T-cell (primary cell): ENCODE data around the gene GALNT10. TPM values are rescaled to one million over a fixed set of nuclear protein-coding genes. Genes with fewer than 3 reads are reported as not detected.

Source experiments
- ATAC-seq, 4 experiments: fragments of 200-7000 bp in 3 of 4; fragments of 150-1000 bp in 1 of 4; cut with Tn5 transposase; replicated peaks in 1 of 4; 1 replicate in 3 of 4; 2 replicates in 1 of 4; pipeline ENCODE4 v1.10.0; 2021; ENCODE audit warnings: moderate library complexity in 3 of 4, mild to moderate bottlenecking in 2 of 4, moderate number of reproducible peaks in 1 of 4
- CTCF ChIA-PET, 2 donors: fragments of 300-600 bp; sonication (Branson Sonifier 250); formaldehyde crosslinking; loops; one replicate each; lab custom pipeline; 2022; ENCODE audit warnings: antibody characterized with exemption in 2 of 2; lab: Charles Lee
- POLR2A ChIA-PET, 2 donors: fragments of 300-600 bp; sonication (Branson Sonifier 250); formaldehyde crosslinking; loops; one replicate each; lab custom pipeline; 2022; ENCODE audit warnings: antibody characterized with exemption in 2 of 2; lab: Charles Lee
- DNase-seq, 35 experiments: peaks; one replicate each; pipeline versions ENCODE4 v3.0.0 to v3.0.0-alpha.2; 2013 to 2023
- H3K27ac ChIP-seq: one replicate; pipeline ENCODE4 v1.5.1; 2013; ENCODE audit warnings: low read length
- H3K27me3 ChIP-seq, 2 experiments: replicated peaks in 1 of 2; 1 replicate in 1 of 2; 2 replicates in 1 of 2; pipeline versions ENCODE4 v1.6.1 to v1.7.0; 2013; ENCODE audit warnings: low read length in 1 of 2, mixed read lengths in 1 of 2; ENCODE audit not compliant: control insufficient read depth in 2 of 2, insufficient read depth in 2 of 2; ENCODE audit errors: extremely low read depth in 1 of 2
- H3K36me3 ChIP-seq, 2 donors: 1 replicate in 1 of 2; 2 replicates in 1 of 2; pipeline versions ENCODE4 v1.6.1 to v1.7.0; 2013; ENCODE audit warnings: low read length in 1 of 2; ENCODE audit not compliant: control insufficient read depth in 2 of 2, insufficient read depth in 1 of 2; ENCODE audit errors: extremely low read depth in 1 of 2
- H3K4me1 ChIP-seq, 2 experiments: 1 replicate in 1 of 2; 2 replicates in 1 of 2; pipeline versions ENCODE4 v1.6.1 to v1.7.0; 2013; ENCODE audit warnings: low read length in 2 of 2, mixed read lengths in 1 of 2; ENCODE audit not compliant: insufficient read depth in 2 of 2, control insufficient read depth in 1 of 2; ENCODE audit errors: extremely low read depth in 1 of 2
- H3K4me3 ChIP-seq, 2 donors: 1 replicate in 1 of 2; 2 replicates in 1 of 2; pipeline versions ENCODE4 v1.5.1 to v1.7.0; 2013; ENCODE audit warnings: mild to moderate bottlenecking in 2 of 2, low read length in 1 of 2, moderate library complexity in 1 of 2; ENCODE audit not compliant: control insufficient read depth in 1 of 2; ENCODE audit errors: extremely low read depth in 1 of 2
- H3K9me3 ChIP-seq: 2 replicates; pipeline ENCODE4 v1.7.0; 2013
- H3K27ac Mint-ChIP-seq, 2 donors: one replicate each; pipeline ENCODE4 v1.8.0; 2020 to 2021; ENCODE audit warnings: mild to moderate bottlenecking in 2 of 2, mixed read lengths in 2 of 2
- H3K27me3 Mint-ChIP-seq, 2 donors: one replicate each; pipeline ENCODE4 v1.8.0; 2021 to 2022; ENCODE audit warnings: mixed read lengths in 2 of 2
- H3K36me3 Mint-ChIP-seq: one replicate; pipeline ENCODE4 v1.8.0; 2021; ENCODE audit warnings: mixed read lengths
- H3K4me1 Mint-ChIP-seq, 3 donors: one replicate each; pipeline ENCODE4 v1.8.0; 2020 to 2022; ENCODE audit warnings: mixed read lengths in 3 of 3, mild to moderate bottlenecking in 1 of 3
- H3K4me3 Mint-ChIP-seq, 3 donors: one replicate each; pipeline ENCODE4 v1.8.0; 2020 to 2022; ENCODE audit warnings: mild to moderate bottlenecking in 3 of 3, mixed read lengths in 3 of 3, moderate library complexity in 3 of 3
- H3K9me3 Mint-ChIP-seq, 3 donors: one replicate each; pipeline ENCODE4 v1.8.0; 2020 to 2022; ENCODE audit warnings: mixed read lengths in 3 of 3
- WGBS: methylation state at CpG from one replicate; pipeline ENCODE4 v1.1.5; 2013; ENCODE audit warnings: missing lambda C conversion rate; ENCODE audit not compliant: insufficient coverage; 5-methylcytosine and 5-hydroxymethylcytosine counted together
- total RNA-seq, 35 experiments: library from RNA in 6 of 35; stranded (reverse) in 6 of 35; fragments of 120-200 nt in 1 of 35; gene quantifications; one replicate each; pipeline versions ENCODE4 v1.2.1 to v1.2.4 and lab custom pipeline; 2013 to 2026

GALNT10 gene
- total RNA-seq, 5 donors from 2014 or later (not counting 1 experiment from before 2014, with no cell fraction given), result 26.9 to 62.7 (median 40.8) TPM

DNA sequence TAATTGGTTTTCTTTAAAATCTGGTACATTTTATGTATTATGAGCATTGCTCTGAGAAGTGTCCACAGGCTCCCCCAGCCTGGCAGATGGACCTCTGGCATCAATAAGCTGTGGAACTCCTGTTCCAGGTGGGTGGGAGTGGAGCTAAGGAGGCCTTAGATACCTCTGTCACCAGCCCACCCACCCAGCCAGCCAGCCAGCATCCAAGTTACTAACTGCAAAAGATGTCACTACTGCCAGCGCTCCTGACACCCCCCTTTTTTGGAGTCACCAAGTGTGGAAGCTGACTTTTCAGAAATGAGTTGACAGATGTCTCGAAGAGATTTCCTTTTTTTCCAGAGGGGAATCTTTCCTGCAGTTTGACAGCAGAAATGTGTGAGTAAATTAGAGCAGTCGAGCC is 111.2 kb downstream of the GALNT10 start:
- H3K36me3 ChIP-seq, result peaks cover 9 to 39% of the 10 kb centered on the region in 2 donors
- DNase-seq (no peak), ATAC-seq (no peak)
- no peaks in the 10 kb centered on the region for H3K4me1 ChIP-seq
- CTCF ChIA-PET, result interaction anchor here in 1 of 2 donors (0.7 kb wide), 1 partner anchor 37 kb away, joined by 3 read pairs; no protein-coding TSS in a partner anchor
- POLR2A ChIA-PET, result no interaction called here
- H3K4me1 Mint-ChIP-seq, result peaks cover 0 to 10% (median under 1%) of the 10 kb centered on the region in 3 donors
- no peak overlapping the region for H3K27ac Mint-ChIP-seq
- H3K4me3 Mint-ChIP-seq, result no peak overlapping the region
- H3K9me3 ChIP-seq, result no peaks in the 10 kb centered on the region
- no CpG with 5 or more reads among the region's 3 CpGs for WGBS
- peaks cover 4 to 22% (median 9%) of the 10 kb centered on the region in 3 donors for H3K9me3 Mint-ChIP-seq
- peaks cover 82% of the 10 kb centered on the region for H3K36me3 Mint-ChIP-seq
- no peaks in the 10 kb centered on the region for H3K27me3 ChIP-seq
- no peaks in the 10 kb centered on the region for H3K27me3 Mint-ChIP-seq
- H3K27ac ChIP-seq, result no peak overlapping the region
- H3K4me3 ChIP-seq, result no peak overlapping the region

DNA sequence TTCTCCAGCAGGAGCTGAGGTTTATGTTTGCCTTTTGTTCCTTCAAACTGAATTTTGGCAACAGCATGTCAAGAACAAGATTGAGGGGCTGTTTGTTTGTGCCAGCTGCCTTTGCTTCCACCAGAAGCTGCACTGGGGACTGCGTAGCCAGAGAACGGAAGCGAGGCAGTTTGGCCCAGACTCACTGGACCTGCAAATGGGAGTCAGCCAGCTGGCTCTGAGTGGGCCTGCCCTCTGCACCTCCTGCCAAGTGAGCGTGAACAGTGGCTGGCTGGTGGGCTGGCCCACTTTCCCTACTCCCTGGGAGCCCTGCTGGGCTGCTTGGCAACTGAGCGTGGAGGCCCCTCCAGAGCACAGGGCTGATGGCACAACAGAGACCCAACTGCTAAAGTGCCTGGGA is 111.6 kb downstream of the GALNT10 start:
- Mint-ChIP-seq H3K4me1 (peaks cover 0 to 13% (median 2%) of the 10 kb centered on the region in 3 donors), H3K27ac (no peak overlapping the region), H3K4me3 (no peak overlapping the region), H3K27me3 (no peaks in the 10 kb centered on the region), H3K9me3 (peaks cover 4 to 22% (median 9%) of the 10 kb centered on the region in 3 donors), H3K36me3 (peaks cover 81% of the 10 kb centered on the region)
- 94% methylated on average over 5 of the region's 5 CpGs for WGBS
- Histone ChIP-seq H3K9me3 (no peaks in the 10 kb centered on the region), H3K36me3 (peaks cover 9 to 35% of the 10 kb centered on the region in 2 donors), H3K27ac (no peak overlapping the region), H3K27me3 (no peaks in the 10 kb centered on the region), H3K4me1 (no peaks in the 10 kb centered on the region), H3K4me3 (no peak overlapping the region)
- ATAC-seq (no peak), DNase-seq (no peak)
- ChIA-PET POLR2A (no interaction called here), CTCF (interaction anchor here in 1 of 2 donors (0.7 kb wide), 1 partner anchor 37 kb away, joined by 3 read pairs; no protein-coding TSS in a partner anchor)

DNA sequence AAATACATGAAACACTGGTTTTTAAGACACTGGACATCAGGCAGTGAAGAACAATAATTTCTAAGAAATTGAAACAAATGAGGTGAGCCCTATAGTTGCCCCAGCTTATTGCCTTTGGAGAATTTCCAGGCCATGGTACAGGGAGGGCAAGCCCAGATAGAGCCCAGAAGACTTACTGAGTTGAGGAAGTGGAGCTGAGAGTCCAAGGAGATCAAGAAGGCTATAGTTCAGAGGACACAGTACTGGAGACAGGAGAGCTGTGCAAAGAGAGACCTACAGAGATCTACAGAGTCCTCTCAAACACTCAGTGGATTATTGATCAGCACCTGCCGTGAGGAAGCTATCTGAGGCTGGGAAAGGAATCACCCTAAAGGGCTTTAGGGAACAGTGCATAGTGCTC is 112.6 kb downstream of the GALNT10 start:
- H3K4me3 ChIP-seq, result no peak overlapping the region
- H3K36me3 ChIP-seq, result peaks cover 6 to 26% of the 10 kb centered on the region in 2 donors
- H3K9me3 ChIP-seq, result no peaks in the 10 kb centered on the region
- Mint-ChIP-seq H3K27ac (no peak overlapping the region), H3K27me3 (no peaks in the 10 kb centered on the region), H3K9me3 (peaks cover 4 to 22% (median 9%) of the 10 kb centered on the region in 3 donors), H3K36me3 (peaks cover 72% of the 10 kb centered on the region), H3K4me3 (no peak overlapping the region), H3K4me1 (peaks cover 0 to 13% (median 2%) of the 10 kb centered on the region in 3 donors)
- no peak for DNase-seq
- ChIA-PET CTCF (no interaction called here), POLR2A (no interaction called here)
- H3K4me1 ChIP-seq, result no peaks in the 10 kb centered on the region
- no CpG with 5 or more reads among the region's 1 CpG for WGBS
- H3K27me3 ChIP-seq, result no peaks in the 10 kb centered on the region
- no peak for ATAC-seq
- no peak overlapping the region for H3K27ac ChIP-seq

DNA sequence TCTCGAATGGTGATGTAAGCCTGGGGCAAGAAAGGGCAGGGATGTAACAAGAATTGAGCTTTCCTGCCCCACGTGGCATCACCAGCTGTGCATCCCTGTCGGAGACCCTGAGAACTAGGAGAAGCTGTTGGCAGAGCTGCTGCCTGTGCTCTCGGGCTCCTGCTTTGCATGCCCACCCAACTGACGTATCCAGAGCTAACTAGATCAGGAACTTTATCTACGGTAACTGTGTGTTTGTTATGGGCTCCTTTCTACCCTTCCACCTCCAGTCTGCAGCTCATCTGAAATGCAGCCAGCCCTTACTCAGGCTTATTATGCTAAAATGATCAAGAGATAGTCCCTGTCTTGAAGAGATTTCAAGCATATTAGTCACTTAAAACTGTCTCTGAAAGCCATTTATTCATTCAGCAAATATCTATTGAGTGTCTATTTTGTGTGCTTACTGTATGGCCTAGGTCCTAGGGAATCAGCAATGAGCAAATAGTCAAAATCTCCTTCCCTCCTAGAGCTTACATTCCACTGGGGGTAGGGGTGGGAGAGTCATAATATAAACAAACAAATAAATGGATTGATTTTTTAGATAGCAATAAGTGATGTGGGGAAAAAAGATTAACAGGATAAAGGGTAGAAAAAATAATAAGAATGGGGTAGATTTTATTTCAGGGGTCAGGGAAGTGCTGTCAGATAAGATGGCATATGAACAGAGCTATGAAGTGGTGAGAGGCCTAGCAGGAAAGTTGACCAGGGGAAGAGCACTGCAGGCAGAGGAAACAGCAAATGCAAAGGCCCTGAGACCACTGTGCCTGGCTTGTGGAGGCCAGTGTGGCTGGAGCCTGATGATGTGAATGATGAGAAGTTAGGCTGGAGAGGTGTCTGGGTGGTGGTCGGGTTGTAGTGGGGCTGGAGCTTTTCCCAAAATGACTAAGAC is 118.2 kb downstream of the GALNT10 start:
- H3K27me3 Mint-ChIP-seq, result no peaks in the 10 kb centered on the region
- Histone ChIP-seq H3K4me1 (peaks cover 0 to 5% of the 10 kb centered on the region in 2 experiments), H3K9me3 (no peaks in the 10 kb centered on the region), H3K4me3 (no peak overlapping the region), H3K36me3 (no peaks in the 10 kb centered on the region), H3K27ac (no peak overlapping the region), H3K27me3 (no peaks in the 10 kb centered on the region)
- WGBS, result 88% methylated on average over 3 of the region's 7 CpGs
- peaks cover 16 to 29% (median 21%) of the 10 kb centered on the region in 3 donors for H3K4me1 Mint-ChIP-seq
- no peak overlapping the region for H3K4me3 Mint-ChIP-seq
- DNase-seq, result no peak
- H3K9me3 Mint-ChIP-seq, result peaks cover 4 to 14% (median 5%) of the 10 kb centered on the region in 3 donors
- ChIA-PET CTCF (no interaction called here), POLR2A (no interaction called here)
- ATAC-seq, result no peak
- H3K36me3 Mint-ChIP-seq, result peaks cover 56% of the 10 kb centered on the region
- no peak overlapping the region for H3K27ac Mint-ChIP-seq

DNA sequence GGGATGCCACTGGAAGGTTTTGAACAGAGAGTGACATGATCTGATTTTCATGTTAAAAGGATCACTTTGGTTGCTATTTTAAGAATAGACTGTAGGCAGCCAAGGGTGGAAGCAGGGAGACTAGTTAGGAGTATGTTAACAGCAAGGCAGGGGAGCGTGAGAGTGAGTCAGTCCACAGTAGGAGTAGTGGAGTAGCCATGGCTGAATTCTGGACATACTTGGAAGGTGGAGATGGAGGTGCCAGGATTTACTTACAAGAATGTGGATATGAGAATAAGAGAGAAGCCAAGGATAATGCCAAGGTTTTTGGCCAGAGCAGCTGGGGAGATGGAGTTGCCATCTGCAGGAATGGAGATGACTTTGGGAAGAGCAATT is 118.8 kb downstream of the GALNT10 start:
- no peak overlapping the region for H3K27ac ChIP-seq
- Mint-ChIP-seq H3K4me3 (no peak overlapping the region), H3K9me3 (peaks cover 0 to 8% (median 4%) of the 10 kb centered on the region in 3 donors), H3K27ac (no peak overlapping the region), H3K36me3 (peaks cover 50% of the 10 kb centered on the region), H3K27me3 (no peaks in the 10 kb centered on the region), H3K4me1 (peaks cover 16 to 29% (median 21%) of the 10 kb centered on the region in 3 donors)
- no peaks in the 10 kb centered on the region for H3K27me3 ChIP-seq
- H3K9me3 ChIP-seq, result no peaks in the 10 kb centered on the region
- no peak overlapping the region for H3K4me3 ChIP-seq
- POLR2A ChIA-PET, result no interaction called here
- ATAC-seq, result no peak
- H3K36me3 ChIP-seq, result no peaks in the 10 kb centered on the region
- peaks cover 0 to 5% of the 10 kb centered on the region in 2 experiments for H3K4me1 ChIP-seq
- WGBS, result 100% methylated on average over 1 of the region's 1 CpG
- no peak for DNase-seq
- CTCF ChIA-PET, result no interaction called here

DNA sequence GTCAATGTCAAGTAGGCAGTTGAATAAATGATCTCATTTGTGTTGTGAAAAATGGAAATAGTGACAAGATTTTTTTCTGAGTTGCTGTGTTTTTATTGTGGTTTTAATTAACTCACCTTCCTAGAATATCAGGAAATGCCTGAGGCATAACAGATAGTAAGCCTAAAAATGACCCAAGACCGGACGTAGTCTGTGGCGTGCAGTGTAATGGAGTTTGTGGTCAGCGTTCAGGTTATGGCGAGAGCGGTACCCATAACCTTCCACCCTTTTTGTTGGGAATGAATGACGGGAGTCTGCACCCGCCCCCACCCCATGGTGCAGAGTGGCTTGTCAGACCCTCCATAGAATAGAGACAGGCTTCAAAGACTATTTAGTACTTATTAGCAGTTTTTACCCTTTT is 119.3 kb downstream of the GALNT10 start:
- Mint-ChIP-seq H3K36me3 (peaks cover 47% of the 10 kb centered on the region), H3K4me1 (peaks cover 16 to 29% (median 21%) of the 10 kb centered on the region in 3 donors), H3K9me3 (peaks cover 0 to 4% (median under 1%) of the 10 kb centered on the region in 3 donors), H3K27ac (peak overlapping the region; percentile 3 to 56), H3K4me3 (no peak overlapping the region), H3K27me3 (no peaks in the 10 kb centered on the region)
- Histone ChIP-seq H3K36me3 (no peaks in the 10 kb centered on the region), H3K27me3 (no peaks in the 10 kb centered on the region), H3K9me3 (no peaks in the 10 kb centered on the region), H3K4me1 (peaks cover 0 to 5% of the 10 kb centered on the region in 2 experiments), H3K4me3 (no peak overlapping the region), H3K27ac (no peak overlapping the region)
- DNase-seq (no peak), ATAC-seq (no peak)
- ChIA-PET CTCF (interaction anchor here in 1 of 2 donors (0.7 kb wide), 1 partner anchor 78 kb away, joined by 3 read pairs; no protein-coding TSS in a partner anchor), POLR2A (no interaction called here)
- 60% methylated on average over 1 of the region's 8 CpGs for WGBS
